AG04449 (cell line): Measurements from ENCODE around the gene OXCT1.
"Not testable (repeated sequence)": the region's sequence is repeated elsewhere in the genome, so short reads cannot be mapped to it uniquely, and the experiment has no call there.

Source experiments
- CTCF ChIA-PET: fragments of 350-600 bp; formaldehyde crosslinking; extraction: SDS; loops from one replicate; lab custom pipeline; 2021; ENCODE audit warnings: antibody characterized with exemption; lab: Yijun Ruan, JAX
- POLR2A ChIA-PET: fragments of 400-600, 350-600 bp; formaldehyde crosslinking; extraction: SDS; loops from one replicate; lab custom pipeline; 2020; ENCODE audit warnings: antibody characterized with exemption, inconsistent platforms; lab: Yijun Ruan, JAX
- DNase-seq: peaks from one replicate; pipeline ENCODE4 v3.0.0-alpha.2; 2010; ENCODE audit warnings: low read depth, low spot score
- H3K4me3 ChIP-seq: 2 replicates; pipeline ENCODE4 v1.5.1; 2011; ENCODE audit warnings: low read depth, mild to moderate bottlenecking, control low read depth, low read length
- TF ChIP-seq, protein P1 (sequence below): IDR thresholded peaks from one replicate; pipeline ENCODE4 v1.5.1; 2011; ENCODE audit warnings: mild to moderate bottlenecking, moderate library complexity, low read length, control low read depth, inconsistent platforms; ENCODE audit not compliant: insufficient read depth; ENCODE audit errors: missing control alignments

OXCT1 gene

DNA sequence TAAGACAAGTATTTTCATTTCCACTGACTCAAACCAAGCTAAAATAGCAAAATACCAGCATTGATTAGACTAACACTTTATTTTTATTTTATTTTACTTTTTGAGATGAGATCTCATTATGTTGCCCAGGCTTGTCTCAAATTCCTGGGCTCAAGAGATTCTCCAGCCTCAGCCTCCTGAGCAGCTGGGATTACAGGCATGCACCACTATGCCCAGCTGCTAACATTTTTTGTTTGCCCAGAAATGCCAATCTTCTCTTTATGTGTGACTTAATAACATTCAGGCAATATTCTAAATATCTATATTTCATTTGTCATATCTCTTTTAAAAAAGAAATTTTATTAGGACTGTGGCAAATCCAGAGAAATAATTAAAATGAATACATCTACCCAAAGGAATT lies 55.0 kb downstream of the OXCT1 start:
- TF ChIP-seq, protein P1, sequence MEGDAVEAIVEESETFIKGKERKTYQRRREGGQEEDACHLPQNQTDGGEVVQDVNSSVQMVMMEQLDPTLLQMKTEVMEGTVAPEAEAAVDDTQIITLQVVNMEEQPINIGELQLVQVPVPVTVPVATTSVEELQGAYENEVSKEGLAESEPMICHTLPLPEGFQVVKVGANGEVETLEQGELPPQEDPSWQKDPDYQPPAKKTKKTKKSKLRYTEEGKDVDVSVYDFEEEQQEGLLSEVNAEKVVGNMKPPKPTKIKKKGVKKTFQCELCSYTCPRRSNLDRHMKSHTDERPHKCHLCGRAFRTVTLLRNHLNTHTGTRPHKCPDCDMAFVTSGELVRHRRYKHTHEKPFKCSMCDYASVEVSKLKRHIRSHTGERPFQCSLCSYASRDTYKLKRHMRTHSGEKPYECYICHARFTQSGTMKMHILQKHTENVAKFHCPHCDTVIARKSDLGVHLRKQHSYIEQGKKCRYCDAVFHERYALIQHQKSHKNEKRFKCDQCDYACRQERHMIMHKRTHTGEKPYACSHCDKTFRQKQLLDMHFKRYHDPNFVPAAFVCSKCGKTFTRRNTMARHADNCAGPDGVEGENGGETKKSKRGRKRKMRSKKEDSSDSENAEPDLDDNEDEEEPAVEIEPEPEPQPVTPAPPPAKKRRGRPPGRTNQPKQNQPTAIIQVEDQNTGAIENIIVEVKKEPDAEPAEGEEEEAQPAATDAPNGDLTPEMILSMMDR = no peak
- DNase-seq = no peak
- POLR2A ChIA-PET = no interaction called here
- no peak overlapping the region for H3K4me3 ChIP-seq
- CTCF ChIA-PET = interaction anchor here (0.8 kb wide), 1 partner anchor 28 kb away, joined by 3 read pairs; no protein-coding TSS in a partner anchor

DNA sequence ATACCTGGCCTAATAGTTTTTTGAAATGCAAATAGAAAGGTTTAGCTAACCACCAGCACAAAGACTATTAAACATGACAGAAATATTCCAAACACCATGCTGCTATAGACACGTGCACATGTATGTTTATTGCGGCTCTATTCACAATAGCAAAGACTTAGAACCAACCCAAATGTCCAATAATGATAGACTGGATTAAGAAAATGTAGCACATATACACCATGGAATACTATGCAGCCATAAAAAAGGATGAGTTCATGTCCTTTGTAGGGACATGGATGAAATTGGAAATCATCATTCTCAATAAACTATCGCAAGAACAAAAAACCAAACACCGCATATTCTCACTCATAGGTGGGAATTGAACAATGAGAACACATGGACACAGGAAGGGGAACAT lies 55.9 kb downstream of the OXCT1 start:
- CTCF ChIA-PET, H3K4me3 ChIP-seq, POLR2A ChIA-PET, DNase-seq: not testable (repeated sequence)

DNA sequence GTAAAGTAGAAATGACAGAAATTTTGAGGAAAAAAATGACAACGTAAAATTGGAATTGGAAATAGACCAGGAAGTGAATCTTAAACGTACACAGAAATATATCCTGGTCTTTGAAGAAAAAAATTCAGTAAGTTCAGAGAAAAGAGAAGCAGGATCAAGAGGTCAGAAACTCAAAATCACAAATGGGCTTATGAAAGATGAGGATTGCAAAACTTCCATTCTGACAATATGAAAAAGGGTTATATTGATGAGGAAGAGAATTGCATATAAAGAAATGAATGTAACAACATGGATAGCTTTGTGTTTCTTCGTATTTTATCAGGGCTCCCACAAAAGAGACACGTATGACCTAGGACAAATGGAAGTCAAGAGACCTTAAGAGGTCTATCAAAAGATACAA lies 58.1 kb downstream of the OXCT1 start:
- CTCF ChIA-PET = no interaction called here
- H3K4me3 ChIP-seq = no peak overlapping the region
- TF ChIP-seq, protein P1 = no peak
- DNase-seq = no peak
- POLR2A ChIA-PET = no interaction called here

DNA sequence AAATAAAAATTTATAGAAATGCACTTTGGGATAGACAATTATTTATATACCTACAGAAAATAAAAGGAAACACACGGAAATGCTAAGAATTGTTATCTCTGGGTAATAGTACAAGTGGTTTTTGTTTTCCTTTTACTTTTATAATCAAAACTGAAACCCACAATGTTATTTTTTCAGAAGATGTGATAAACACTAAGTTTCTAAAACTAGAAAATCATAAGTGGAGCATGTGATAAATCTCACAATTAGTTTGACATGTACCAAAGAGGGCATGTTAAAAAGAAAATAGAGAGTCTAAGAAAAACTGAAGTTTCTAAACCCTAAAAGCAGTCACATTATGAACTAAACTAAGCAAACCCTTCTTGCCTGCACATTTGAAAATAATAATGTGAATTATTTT lies 61.1 kb downstream of the OXCT1 start:
- CTCF ChIA-PET = no interaction called here
- TF ChIP-seq, protein P1 = no peak

DNA sequence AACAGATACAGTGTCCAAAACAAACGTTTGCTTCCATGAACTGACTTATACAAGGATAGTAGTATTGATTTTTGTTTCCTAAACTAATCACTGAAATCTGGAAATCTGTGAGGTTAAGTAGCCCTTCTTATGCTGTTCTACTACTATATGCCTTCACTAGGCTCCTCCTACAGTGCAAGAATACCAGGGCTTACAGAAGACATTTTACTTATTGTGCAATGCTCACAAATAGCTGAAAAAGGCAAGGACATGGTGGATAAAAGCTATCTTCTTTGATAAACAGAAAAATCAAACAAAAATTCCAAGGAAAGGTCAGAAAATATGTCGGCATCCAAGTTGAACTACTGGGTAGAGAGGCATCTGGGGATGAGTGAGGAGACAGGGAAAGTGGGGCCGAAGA lies 61.9 kb downstream of the OXCT1 start:
- no peak overlapping the region for H3K4me3 ChIP-seq
- ChIA-PET CTCF (no interaction called here), POLR2A (no interaction called here)
- DNase-seq = no peak
- TF ChIP-seq, protein P1 = no peak

More for the DNA sequence above, 61.1 kb downstream of the OXCT1 start:
- no peak for DNase-seq
- POLR2A ChIA-PET = no interaction called here
- H3K4me3 ChIP-seq = no peak overlapping the region

DNA sequence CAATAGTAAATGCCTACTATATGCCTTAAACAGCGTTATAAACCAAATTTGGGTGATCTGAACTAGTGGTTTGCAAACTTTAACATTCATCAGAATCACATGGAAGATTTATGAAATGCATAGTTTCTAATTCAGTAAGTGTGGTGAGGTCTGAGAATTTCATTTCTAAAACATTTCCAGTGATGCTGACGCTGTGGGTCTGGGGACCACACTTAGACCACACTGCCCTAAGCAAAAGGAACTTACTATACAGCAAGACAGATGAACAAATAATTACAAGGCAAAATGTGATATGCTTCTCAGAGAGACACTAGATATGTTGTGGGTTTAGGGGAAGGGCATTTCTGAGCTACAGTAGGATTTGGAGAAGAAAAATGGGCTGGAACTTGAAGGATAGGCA lies 72.6 kb downstream of the OXCT1 start:
- CTCF ChIA-PET = no interaction called here
- TF ChIP-seq, protein P1 = no peak
- H3K4me3 ChIP-seq = no peak overlapping the region
- POLR2A ChIA-PET = no interaction called here
- DNase-seq = no peak

DNA sequence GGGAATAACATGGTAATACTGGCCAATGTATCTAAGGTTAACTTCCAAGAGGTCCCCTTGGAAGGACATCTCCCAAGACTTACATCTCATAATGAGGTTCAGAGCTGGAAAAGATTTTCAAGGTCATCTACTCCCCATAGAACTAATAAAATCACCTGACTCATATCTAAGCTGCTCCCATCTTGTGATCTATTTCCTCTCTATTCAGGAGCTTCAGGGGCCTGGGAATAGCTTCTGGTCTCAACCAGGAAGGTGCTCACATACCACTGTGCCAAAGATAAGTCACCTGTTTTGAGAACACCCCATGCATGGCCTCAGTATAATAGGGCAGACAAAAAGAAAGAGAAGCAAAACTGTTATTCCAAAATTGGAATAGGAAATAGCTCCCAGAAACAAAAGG lies 74.2 kb downstream of the OXCT1 start:
- no peak for DNase-seq
- TF ChIP-seq, protein P1 = no peak
- H3K4me3 ChIP-seq = no peak overlapping the region
- ChIA-PET CTCF (interaction anchor here (1.4 kb wide), 1 partner anchor 60 kb away, joined by 5 read pairs; no protein-coding TSS in a partner anchor), POLR2A (interaction anchor here (0.9 kb wide), 1 partner anchor 108 kb away, joined by 3 read pairs; the partner anchor contains the start of gene RIMOC1)
